ENCODE data around the gene DNAJC21.

Gene DNAJC21

DNA sequence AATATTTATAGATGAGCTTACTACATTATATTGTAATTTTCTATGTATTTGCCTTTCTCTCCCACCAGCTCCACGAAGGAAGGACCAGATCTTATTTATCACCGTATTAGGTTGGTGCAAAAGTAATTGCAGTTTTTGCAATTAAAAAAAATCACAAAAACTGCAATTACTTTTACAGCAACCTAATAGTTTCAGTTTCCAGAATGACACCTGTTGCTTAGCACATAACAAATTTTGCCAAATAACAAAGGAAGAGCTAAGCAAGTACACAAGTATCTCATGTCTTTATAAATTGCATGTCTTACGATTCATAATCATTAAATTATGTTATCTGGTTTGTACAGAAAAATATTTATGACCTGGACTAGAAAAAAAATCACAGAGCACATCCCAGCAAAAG is 72.5 kb downstream of the DNAJC21 start:
- no peak overlapping the region for H3K27ac ChIP-seq
- ChIA-PET POLR2A (ENCODE audit: low non-redundant PET) (no interaction called here), CTCF (interaction anchor here (0.7 to 1.5 kb wide), 2 partner anchors 29 to 138 kb away, joined by 3 read pairs; no protein-coding TSS in a partner anchor)
- TF ChIP-seq, protein P1, sequence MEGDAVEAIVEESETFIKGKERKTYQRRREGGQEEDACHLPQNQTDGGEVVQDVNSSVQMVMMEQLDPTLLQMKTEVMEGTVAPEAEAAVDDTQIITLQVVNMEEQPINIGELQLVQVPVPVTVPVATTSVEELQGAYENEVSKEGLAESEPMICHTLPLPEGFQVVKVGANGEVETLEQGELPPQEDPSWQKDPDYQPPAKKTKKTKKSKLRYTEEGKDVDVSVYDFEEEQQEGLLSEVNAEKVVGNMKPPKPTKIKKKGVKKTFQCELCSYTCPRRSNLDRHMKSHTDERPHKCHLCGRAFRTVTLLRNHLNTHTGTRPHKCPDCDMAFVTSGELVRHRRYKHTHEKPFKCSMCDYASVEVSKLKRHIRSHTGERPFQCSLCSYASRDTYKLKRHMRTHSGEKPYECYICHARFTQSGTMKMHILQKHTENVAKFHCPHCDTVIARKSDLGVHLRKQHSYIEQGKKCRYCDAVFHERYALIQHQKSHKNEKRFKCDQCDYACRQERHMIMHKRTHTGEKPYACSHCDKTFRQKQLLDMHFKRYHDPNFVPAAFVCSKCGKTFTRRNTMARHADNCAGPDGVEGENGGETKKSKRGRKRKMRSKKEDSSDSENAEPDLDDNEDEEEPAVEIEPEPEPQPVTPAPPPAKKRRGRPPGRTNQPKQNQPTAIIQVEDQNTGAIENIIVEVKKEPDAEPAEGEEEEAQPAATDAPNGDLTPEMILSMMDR (conservative IDR thresholded peaks at IDR 0.05; ENCODE audit: low read depth) = no peak
- DNase-seq (ENCODE audit: low spot score) = no peak

DNA sequence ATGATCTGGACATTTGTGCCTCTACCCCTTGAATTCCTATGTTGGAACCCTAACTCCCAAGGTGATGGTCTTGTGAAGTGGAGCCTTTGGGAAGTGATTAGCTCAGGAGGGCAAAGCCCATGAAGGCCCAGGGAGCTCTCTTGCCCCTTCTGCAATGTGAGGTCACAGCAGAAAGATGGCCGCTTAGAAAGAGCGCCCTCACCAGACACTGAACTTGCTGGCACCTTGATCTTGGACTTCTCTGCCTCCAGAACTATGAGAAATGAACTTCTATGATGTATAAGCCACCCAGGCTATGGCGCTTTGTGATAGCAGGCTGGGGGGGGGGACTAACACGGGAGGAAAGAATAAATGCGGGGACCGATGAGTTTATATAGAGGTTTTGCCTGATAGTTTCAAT is 73.1 kb downstream of the DNAJC21 start:
- POLR2A ChIA-PET (ENCODE audit: low non-redundant PET) = no interaction called here
- CTCF ChIA-PET = interaction anchor here (0.7 to 1.5 kb wide), 2 partner anchors 29 to 138 kb away, joined by 3 read pairs; no protein-coding TSS in a partner anchor

DNA sequence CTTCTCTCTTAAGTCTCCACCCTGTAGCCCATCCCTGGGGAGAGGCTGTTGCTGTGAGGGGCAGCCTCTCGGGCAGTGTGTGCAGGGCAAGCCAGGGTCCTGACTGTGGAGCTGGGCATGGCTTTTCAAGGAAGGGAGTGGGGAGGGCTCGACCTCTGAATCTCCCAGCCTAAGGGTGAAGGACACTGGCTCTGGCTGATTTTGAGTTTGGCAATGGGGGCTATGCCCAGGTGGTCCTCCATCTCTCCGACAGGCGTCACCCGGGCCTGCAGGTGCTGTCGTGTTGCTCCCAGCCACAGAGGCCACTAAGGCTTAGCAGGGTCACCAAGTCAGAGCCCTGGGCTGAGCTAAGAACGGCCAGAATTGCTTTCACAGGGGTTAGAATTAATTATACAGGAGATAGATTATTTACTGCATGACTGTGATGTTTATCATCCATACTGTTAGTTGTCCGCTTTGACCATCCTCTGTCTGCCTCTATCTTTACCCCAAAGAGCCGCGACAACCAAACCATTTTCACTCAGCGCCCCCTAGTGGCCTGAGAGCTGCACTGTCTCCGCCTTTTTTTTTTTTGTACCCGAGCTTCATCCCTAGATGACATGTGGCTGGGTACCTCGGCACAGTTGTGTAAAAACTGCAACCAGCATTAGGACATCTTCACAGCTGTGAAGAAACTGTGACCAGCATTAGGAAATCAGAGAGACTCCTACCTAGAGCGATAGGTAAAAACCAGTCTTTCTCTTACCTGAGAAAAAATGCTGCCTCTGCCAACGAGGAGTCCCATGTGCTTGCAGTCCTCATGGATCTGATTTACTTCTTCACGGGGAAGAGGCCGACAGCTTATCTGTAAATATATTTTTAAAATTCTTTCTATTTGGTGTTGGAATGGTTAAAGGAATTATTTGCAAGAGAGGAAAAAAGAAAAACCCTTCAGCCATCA is 73.9 kb downstream of the DNAJC21 start:
- CTCF ChIA-PET = interaction anchor here (0.5 to 1.5 kb wide), 25 partner anchors 14 to 1595 kb away, joined by 3 to 8 read pairs (median 3); partner anchors contain the start of gene DNAJC21
- H3K27ac ChIP-seq = no peak overlapping the region
- POLR2A ChIA-PET (ENCODE audit: low non-redundant PET) = no interaction called here
- TF ChIP-seq, protein P1 (conservative IDR thresholded peaks at IDR 0.05; ENCODE audit: low read depth) = peak; percentile 96
- DNase-seq (ENCODE audit: low spot score) = peak; percentile 67

More for the DNA sequence above, 73.1 kb downstream of the DNAJC21 start:
- DNase-seq (ENCODE audit: low spot score) = no peak
- TF ChIP-seq, protein P1 (conservative IDR thresholded peaks at IDR 0.05; ENCODE audit: low read depth) = no peak
- no peak overlapping the region for H3K27ac ChIP-seq

DNA sequence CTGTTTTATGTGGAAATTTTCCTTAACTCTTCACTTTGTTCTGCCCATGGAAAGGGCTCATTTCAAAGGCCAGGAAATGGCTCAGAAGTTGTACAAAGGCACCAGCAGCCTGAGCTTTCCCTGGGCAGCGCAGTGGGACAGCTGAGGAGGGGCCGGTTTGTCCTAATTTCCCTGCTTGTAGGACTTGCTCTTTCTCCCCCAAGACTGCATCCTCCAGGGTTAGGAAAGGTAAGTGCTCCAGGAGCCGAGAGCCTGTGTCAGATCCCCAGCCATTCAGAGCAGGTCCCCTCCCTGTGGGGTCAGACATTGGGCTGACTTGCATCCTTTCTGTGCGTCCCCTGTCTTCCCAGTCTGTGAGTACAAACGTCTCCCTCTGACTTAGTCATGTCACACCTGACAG is 74.8 kb downstream of the DNAJC21 start:
- no peak for DNase-seq (ENCODE audit: low spot score)
- ChIA-PET CTCF (interaction anchor here (0.8 to 1.3 kb wide), 4 partner anchors 25 to 530 kb away, joined by 3 to 6 read pairs (median 4); no protein-coding TSS in a partner anchor), POLR2A (ENCODE audit: low non-redundant PET) (no interaction called here)

DNA sequence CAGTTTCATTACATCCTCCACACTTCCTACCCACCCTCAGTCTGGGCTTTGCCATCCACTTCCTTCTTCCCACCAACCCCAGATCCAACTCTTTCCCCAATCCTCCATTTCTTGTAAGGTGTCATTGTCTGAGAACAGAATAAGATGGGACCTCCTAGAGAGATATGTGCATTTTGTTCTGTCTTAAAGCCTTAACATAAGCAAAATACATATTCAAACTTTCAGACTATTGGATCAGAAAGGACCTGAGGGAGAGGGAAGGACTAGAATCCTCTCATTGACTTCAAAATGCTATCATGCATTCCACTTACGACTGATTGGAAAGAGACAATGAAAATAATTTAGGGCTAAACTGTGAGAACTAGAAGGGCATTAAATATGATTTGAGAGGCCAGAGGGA is 75.4 kb downstream of the DNAJC21 start:
- TF ChIP-seq, protein P1 (conservative IDR thresholded peaks at IDR 0.05; ENCODE audit: low read depth) = no peak
- ChIA-PET POLR2A (ENCODE audit: low non-redundant PET) (no interaction called here), CTCF (no interaction called here)
- no peak overlapping the region for H3K27ac ChIP-seq
- DNase-seq (ENCODE audit: low spot score) = no peak

More for the DNA sequence above, 74.8 kb downstream of the DNAJC21 start:
- no peak overlapping the region for H3K27ac ChIP-seq
- TF ChIP-seq, protein P1 (conservative IDR thresholded peaks at IDR 0.05; ENCODE audit: low read depth) = no peak

Measured in RWPE1 (cell line).